ENCODE results near the gene OTOG.

OTOG gene

GRCh38 chr11:17571431-17572358 is 24.6 kb downstream of the OTOG start:
- Histone ChIP-seq H3K36me3 (ENCODE audit: insufficient read depth, low read depth, low read length) (no peaks in the 10 kb centered on the region), H3K9me3 (ENCODE audit: insufficient read depth, low read depth, low read length) (no peaks in the 10 kb centered on the region), H3K4me3 (ENCODE audit: low read length) (no peak overlapping the region), H3K27ac (ENCODE audit: low read length) (no peak overlapping the region), H3K9ac (ENCODE audit: low read depth, low read length) (no peak overlapping the region), H3K27me3 (ENCODE audit: insufficient read depth, low read length) (no peaks in the 10 kb centered on the region; the same call in 1 of the 2 replicates), H3K4me1 (ENCODE audit: insufficient read depth, low read length) (no peaks in the 10 kb centered on the region)

GRCh38 chr11:17572359-17572690 is 25.3 kb downstream of the OTOG start:
- Histone ChIP-seq H3K27me3 (ENCODE audit: insufficient read depth, low read length) (no peaks in the 10 kb centered on the region; the same call in 1 of the 2 replicates), H3K36me3 (ENCODE audit: insufficient read depth, low read depth, low read length) (no peaks in the 10 kb centered on the region), H3K27ac (ENCODE audit: low read length) (no peak overlapping the region), H3K9me3 (ENCODE audit: insufficient read depth, low read depth, low read length) (no peaks in the 10 kb centered on the region), H3K4me1 (ENCODE audit: insufficient read depth, low read length) (no peaks in the 10 kb centered on the region), H3K4me3 (ENCODE audit: low read length) (no peak overlapping the region), H3K9ac (ENCODE audit: low read depth, low read length) (no peak overlapping the region)

GRCh38 chr11:17572791-17573460 is 25.9 kb downstream of the OTOG start:
- H3K27ac ChIP-seq (ENCODE audit: low read length) = no peak overlapping the region

GRCh38 chr11:17573526-17573925 is 26.5 kb downstream of the OTOG start:
- Histone ChIP-seq H3K9me3 (ENCODE audit: insufficient read depth, low read depth, low read length) (no peaks in the 10 kb centered on the region), H3K27me3 (ENCODE audit: insufficient read depth, low read length) (no peaks in the 10 kb centered on the region; the same call in 1 of the 2 replicates), H3K9ac (ENCODE audit: low read depth, low read length) (no peak overlapping the region)

More at GRCh38 chr11:17572791-17573460, 25.9 kb downstream of the OTOG start:
- Histone ChIP-seq H3K9ac (ENCODE audit: low read depth, low read length) (no peak overlapping the region), H3K36me3 (ENCODE audit: insufficient read depth, low read depth, low read length) (no peaks in the 10 kb centered on the region), H3K4me3 (ENCODE audit: low read length) (no peak overlapping the region), H3K9me3 (ENCODE audit: insufficient read depth, low read depth, low read length) (no peaks in the 10 kb centered on the region), H3K4me1 (ENCODE audit: insufficient read depth, low read length) (no peaks in the 10 kb centered on the region), H3K27me3 (ENCODE audit: insufficient read depth, low read length) (no peaks in the 10 kb centered on the region; the same call in 1 of the 2 replicates)

GRCh38 chr11:17574141-17575091 is 27.4 kb downstream of the OTOG start:
- H3K4me1 ChIP-seq (ENCODE audit: insufficient read depth, low read length) = no peaks in the 10 kb centered on the region
- no peaks in the 10 kb centered on the region for H3K9me3 ChIP-seq (ENCODE audit: insufficient read depth, low read depth, low read length)
- H3K27me3 ChIP-seq (ENCODE audit: insufficient read depth, low read length) = no peaks in the 10 kb centered on the region; the same call in 1 of the 2 replicates
- no peak overlapping the region for H3K27ac ChIP-seq (ENCODE audit: low read length)
- H3K36me3 ChIP-seq (ENCODE audit: insufficient read depth, low read depth, low read length) = no peaks in the 10 kb centered on the region
- no peak overlapping the region for H3K4me3 ChIP-seq (ENCODE audit: low read length)
- H3K9ac ChIP-seq (ENCODE audit: low read depth, low read length) = no peak overlapping the region

More at GRCh38 chr11:17573526-17573925, 26.5 kb downstream of the OTOG start:
- Histone ChIP-seq H3K4me1 (ENCODE audit: insufficient read depth, low read length) (no peaks in the 10 kb centered on the region), H3K4me3 (ENCODE audit: low read length) (no peak overlapping the region), H3K36me3 (ENCODE audit: insufficient read depth, low read depth, low read length) (no peaks in the 10 kb centered on the region), H3K27ac (ENCODE audit: low read length) (no peak overlapping the region)

- H3K27me3 ChIP-seq (ENCODE audit: insufficient read depth, low read length) = no peaks in the 10 kb centered on the region; the same call in 1 of the 2 replicates
- H3K4me3 ChIP-seq (ENCODE audit: low read length) = no peak overlapping the region
- H3K27ac ChIP-seq (ENCODE audit: low read length) = no peak overlapping the region
- H3K36me3 ChIP-seq (ENCODE audit: insufficient read depth, low read depth, low read length) = no peaks in the 10 kb centered on the region
- no peak overlapping the region for H3K9ac ChIP-seq (ENCODE audit: low read depth, low read length)
- H3K4me1 ChIP-seq (ENCODE audit: insufficient read depth, low read length) = peaks cover 4% of the 10 kb centered on the region; the same call in 1 of the 2 replicates
- H3K9me3 ChIP-seq (ENCODE audit: insufficient read depth, low read depth, low read length) = no peaks in the 10 kb centered on the region
Measured at GRCh38 chr11:17575431-17576425, 28.7 kb downstream of the OTOG start.

GRCh38 chr11:17578296-17578695 is 31.2 kb downstream of the OTOG start:
- Histone ChIP-seq H3K27me3 (ENCODE audit: insufficient read depth, low read length) (no peaks in the 10 kb centered on the region; the same call in 1 of the 2 replicates), H3K27ac (ENCODE audit: low read length) (no peak overlapping the region), H3K4me3 (ENCODE audit: low read length) (no peak overlapping the region), H3K9ac (ENCODE audit: low read depth, low read length) (no peak overlapping the region), H3K9me3 (ENCODE audit: insufficient read depth, low read depth, low read length) (no peaks in the 10 kb centered on the region), H3K4me1 (ENCODE audit: insufficient read depth, low read length) (peaks cover 4% of the 10 kb centered on the region; the same call in 1 of the 2 replicates), H3K36me3 (ENCODE audit: insufficient read depth, low read depth, low read length) (no peaks in the 10 kb centered on the region)

GRCh38 chr11:17578958-17579357 is 31.9 kb downstream of the OTOG start:
- Histone ChIP-seq H3K36me3 (ENCODE audit: insufficient read depth, low read depth, low read length) (no peaks in the 10 kb centered on the region), H3K9ac (ENCODE audit: low read depth, low read length) (no peak overlapping the region), H3K9me3 (ENCODE audit: insufficient read depth, low read depth, low read length) (no peaks in the 10 kb centered on the region), H3K4me3 (ENCODE audit: low read length) (no peak overlapping the region), H3K27ac (ENCODE audit: low read length) (no peak overlapping the region), H3K4me1 (ENCODE audit: insufficient read depth, low read length) (peaks cover 4% of the 10 kb centered on the region; the same call in 1 of the 2 replicates), H3K27me3 (ENCODE audit: insufficient read depth, low read length) (no peaks in the 10 kb centered on the region; the same call in 1 of the 2 replicates)

GRCh38 chr11:17579451-17579850 is 32.4 kb downstream of the OTOG start:
- Histone ChIP-seq H3K4me1 (ENCODE audit: insufficient read depth, low read length) (peaks cover 4% of the 10 kb centered on the region; the same call in 1 of the 2 replicates), H3K27ac (ENCODE audit: low read length) (no peak overlapping the region), H3K4me3 (ENCODE audit: low read length) (no peak overlapping the region), H3K9ac (ENCODE audit: low read depth, low read length) (no peak overlapping the region), H3K27me3 (ENCODE audit: insufficient read depth, low read length) (no peaks in the 10 kb centered on the region; the same call in 1 of the 2 replicates), H3K9me3 (ENCODE audit: insufficient read depth, low read depth, low read length) (no peaks in the 10 kb centered on the region), H3K36me3 (ENCODE audit: insufficient read depth, low read depth, low read length) (no peaks in the 10 kb centered on the region)

- Histone ChIP-seq H3K9me3 (ENCODE audit: insufficient read depth, low read depth, low read length) (no peaks in the 10 kb centered on the region), H3K27ac (ENCODE audit: low read length) (no peak overlapping the region), H3K4me3 (ENCODE audit: low read length) (no peak overlapping the region), H3K9ac (ENCODE audit: low read depth, low read length) (no peak overlapping the region), H3K36me3 (ENCODE audit: insufficient read depth, low read depth, low read length) (no peaks in the 10 kb centered on the region), H3K27me3 (ENCODE audit: insufficient read depth, low read length) (no peaks in the 10 kb centered on the region; the same call in 1 of the 2 replicates), H3K4me1 (ENCODE audit: insufficient read depth, low read length) (peaks cover 4% of the 10 kb centered on the region; the same call in 1 of the 2 replicates)
Measured at GRCh38 chr11:17580271-17580670, 33.2 kb downstream of the OTOG start.

Data from iPS-20b (cell line).